GM12878 (cell line): ENCODE data around the gene SIRT5.

Source experiments
- SMC3 ChIP-seq: IDR thresholded peaks from 2 replicates; pipeline ENCODE4 v1.6.1; 2011; ENCODE audit warnings: low read length, improper control_type of control experiment, borderline replicate concordance
- TF ChIP-seq, protein P1 (sequence below), 3 experiments: IDR thresholded peaks in 2 of 3; conservative IDR thresholded peaks in 1 of 3; 2 replicates each; pipeline ENCODE4 v1.5.1; 2011; ENCODE audit warnings: low read depth in 3 of 3, low read length in 3 of 3, mild to moderate bottlenecking in 3 of 3, control low read depth in 2 of 3, moderate library complexity in 2 of 3, inconsistent platforms in 1 of 3, mixed read lengths in 1 of 3; ENCODE audit not compliant: control insufficient read depth in 2 of 3, insufficient read depth in 1 of 3; ENCODE audit errors: extremely low read depth in 1 of 3

DNA sequence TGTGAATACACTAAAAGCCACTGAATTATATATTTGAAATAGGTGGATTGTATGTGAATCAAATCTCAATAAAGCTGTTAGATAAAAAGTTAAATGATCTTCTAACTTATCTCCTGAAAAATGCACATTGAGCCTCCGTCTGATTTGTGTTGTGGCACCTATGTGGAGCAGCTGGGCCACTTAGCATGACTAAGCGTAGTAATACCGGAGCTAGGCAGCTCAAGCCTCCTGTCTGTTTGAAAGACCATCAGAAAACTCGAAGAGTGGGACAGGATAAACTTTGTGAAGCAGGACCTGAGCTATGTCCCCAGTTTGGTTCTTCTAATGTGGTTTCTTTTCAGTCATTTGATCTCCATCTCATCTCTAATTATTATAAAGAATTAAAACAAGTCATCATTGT lies 29.7 kb downstream of the SIRT5 start:
- TF ChIP-seq, protein P1, sequence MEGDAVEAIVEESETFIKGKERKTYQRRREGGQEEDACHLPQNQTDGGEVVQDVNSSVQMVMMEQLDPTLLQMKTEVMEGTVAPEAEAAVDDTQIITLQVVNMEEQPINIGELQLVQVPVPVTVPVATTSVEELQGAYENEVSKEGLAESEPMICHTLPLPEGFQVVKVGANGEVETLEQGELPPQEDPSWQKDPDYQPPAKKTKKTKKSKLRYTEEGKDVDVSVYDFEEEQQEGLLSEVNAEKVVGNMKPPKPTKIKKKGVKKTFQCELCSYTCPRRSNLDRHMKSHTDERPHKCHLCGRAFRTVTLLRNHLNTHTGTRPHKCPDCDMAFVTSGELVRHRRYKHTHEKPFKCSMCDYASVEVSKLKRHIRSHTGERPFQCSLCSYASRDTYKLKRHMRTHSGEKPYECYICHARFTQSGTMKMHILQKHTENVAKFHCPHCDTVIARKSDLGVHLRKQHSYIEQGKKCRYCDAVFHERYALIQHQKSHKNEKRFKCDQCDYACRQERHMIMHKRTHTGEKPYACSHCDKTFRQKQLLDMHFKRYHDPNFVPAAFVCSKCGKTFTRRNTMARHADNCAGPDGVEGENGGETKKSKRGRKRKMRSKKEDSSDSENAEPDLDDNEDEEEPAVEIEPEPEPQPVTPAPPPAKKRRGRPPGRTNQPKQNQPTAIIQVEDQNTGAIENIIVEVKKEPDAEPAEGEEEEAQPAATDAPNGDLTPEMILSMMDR (IDR thresholded peaks at IDR 0.05 in 2 of 3, conservative IDR thresholded peaks at IDR 0.05 in 1 of 3; ENCODE audit: control insufficient read depth in 2 of 3, extremely low read depth in 1 of 3, insufficient read depth in 1 of 3, low read depth in 3 of 3, low read length in 3 of 3): no peak
- TF ChIP-seq SMC3: no peak
